ENCODE results near the gene KIAA1549. TPM values are rescaled to one million over a fixed set of nuclear protein-coding genes. Genes with fewer than 3 reads are reported as not detected.

Gene KIAA1549
- total and polyA plus RNA-seq, 2 of the 8 experiments (the other 6 are each of a cell fraction or from before 2014, with no cell fraction given) = 6.5 to 17.3 TPM

DNA sequence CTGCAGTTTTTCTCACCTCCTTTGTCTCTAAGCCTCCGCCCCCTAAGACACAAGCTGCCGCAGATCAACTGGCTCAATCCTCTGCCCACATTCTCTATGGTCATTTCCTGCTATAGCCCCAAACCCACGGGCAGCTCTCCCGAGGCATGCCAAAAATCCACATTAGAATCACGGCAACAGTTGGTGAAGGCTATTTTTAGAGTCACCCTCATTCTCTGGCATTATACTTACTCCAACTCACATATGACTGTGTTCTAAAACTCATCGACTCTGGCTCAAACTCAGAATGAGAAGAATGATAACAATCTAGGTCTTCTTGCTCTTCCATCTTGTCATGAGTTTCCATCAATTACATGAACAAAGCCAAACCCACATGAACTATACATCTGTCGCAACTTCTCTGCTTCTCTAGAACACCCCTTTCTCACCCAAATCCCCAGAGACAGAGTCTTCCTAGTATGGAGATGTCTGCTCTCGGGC lies 10.9 kb upstream of the KIAA1549 start (continued):
- TF ChIP-seq POLR2AphosphoS5 (IDR thresholded peaks at IDR 0.05; ENCODE audit: low read depth, low read length) = no peak
- no peak for TF ChIP-seq SIX5 (IDR thresholded peaks at IDR 0.05; ENCODE audit: low read depth, low read length)
- TF ChIP-seq CHD1 (IDR thresholded peaks at IDR 0.05; ENCODE audit: low read depth, low read length) = no peak
- TF ChIP-seq ZNF274 (IDR thresholded peaks at IDR 0.05; ENCODE audit: borderline replicate concordance, extremely low read depth, low read length) = no peak
- TF ChIP-seq CEBPB (IDR thresholded peaks at IDR 0.05; ENCODE audit: low read depth, low read length) = no peak
- no peak for TF ChIP-seq RNF2 (IDR thresholded peaks at IDR 0.05; ENCODE audit: borderline replicate concordance, low read depth, low read length, missing control alignments, poor library complexity, severe bottlenecking)
- TF ChIP-seq SP1 (IDR thresholded peaks at IDR 0.05; ENCODE audit: low read depth, low read length) = no peak
- TF ChIP-seq ATF2 (IDR thresholded peaks at IDR 0.05; ENCODE audit: low read length) = no peak

Measured in H1 (cell line).